Astrocyte (in vitro differentiated cells and primary cell): ENCODE data around the gene IFNGR2.

Source experiments
- CTCF ChIP-seq: IDR thresholded peaks from 2 replicates; pipeline ENCODE4 v1.5.1; 2011; ENCODE audit warnings: low read depth, mild to moderate bottlenecking, inconsistent platforms, low read length, moderate library complexity; ENCODE audit not compliant: insufficient read depth
- EZH2 ChIP-seq: IDR thresholded peaks from 2 replicates; pipeline ENCODE4 v1.6.1; 2012; ENCODE audit warnings: mild to moderate bottlenecking, low read length, inconsistent platforms; ENCODE audit not compliant: insufficient read depth

- TF ChIP-seq CTCF: no peak
- TF ChIP-seq EZH2: no peak
These were observed 29.8 kb downstream of the IFNGR2 start for GRCh38 chr21:33433001-33433400.
